K562 (cell line): ENCODE data around the gene PBX1. TPM values are rescaled to one million over a fixed set of nuclear protein-coding genes. Genes with fewer than 3 reads are reported as not detected.

ENCODE experiments used
- ATAC-seq: fragments of 200-7000 bp; cut with Tn5 transposase; 3 replicates; pipeline ENCODE4 v1.9.1; 2020; ENCODE audit warnings: moderate library complexity
- BruUV-seq: library from RNA; stranded (reverse); fragments of 400-500 nt; replicated peaks from 2 replicates; lab custom pipeline; 2021; lab: Mats Ljungman, UMichigan
- CTCF ChIA-PET: fragments of 300-600 bp; formaldehyde crosslinking; extraction: SDS; loops from one replicate; lab custom pipeline; 2021; ENCODE audit warnings: low intra/inter-chr PET ratio; lab: Yijun Ruan, JAX
- POLR2A ChIA-PET: fragments of 300-600, 350-650 bp; sonication (Branson Sonifier 250); formaldehyde crosslinking; extraction: SDS; loops from one replicate; lab custom pipeline; 2021; ENCODE audit warnings: antibody characterized with exemption, inconsistent platforms; lab: Yijun Ruan, JAX
- DNase-seq, 4 experiments: peaks; one replicate each; pipeline versions ENCODE4 v3.0.0 to v3.0.0-alpha.2; 2011 to 2018; ENCODE audit warnings: low spot score in 3 of 4, mixed read lengths in 3 of 4; ENCODE audit errors: extremely low read depth in 1 of 4
- FAIRE-seq: peaks from 2 replicates; lab custom pipeline; 2011; peaks lifted over from hg19 to GRCh38; lab: Jason Lieb, UNC
- H2AFZ ChIP-seq: 2 replicates; pipeline ENCODE4 v1.6.0; 2011; ENCODE audit warnings: low read depth, low read length, control low read depth, inconsistent platforms
- H3K27ac ChIP-seq: fragments of 200-600 bp; 3 replicates; pipeline ENCODE4 v1.8.0; 2011; ENCODE audit warnings: low read depth, mild to moderate bottlenecking, control low read depth, inconsistent platforms, low read length, moderate library complexity, mixed read lengths; ENCODE audit errors: extremely low read depth
- H3K27me3 ChIP-seq, 2 experiments: fragments of 300-600 bp in 1 of 2; 2 replicates in 1 of 2; 3 replicates in 1 of 2; pipeline versions ENCODE4 v1.6.0 to v1.8.0; 2011; ENCODE audit warnings: inconsistent platforms in 2 of 2, low read length in 2 of 2, mild to moderate bottlenecking in 1 of 2, mixed read lengths in 1 of 2, moderate library complexity in 1 of 2; ENCODE audit not compliant: control insufficient read depth in 2 of 2, insufficient read depth in 2 of 2
- H3K36me3 ChIP-seq: fragments of 300-600 bp; 3 replicates; pipeline ENCODE4 v1.8.0; 2011; ENCODE audit warnings: mild to moderate bottlenecking, low read length, inconsistent platforms; ENCODE audit not compliant: control insufficient read depth, insufficient read depth
- H3K4me1 ChIP-seq, 2 experiments: fragments of 200-600 bp in 1 of 2; replicated peaks in 1 of 2; 2 replicates in 1 of 2; 3 replicates in 1 of 2; pipeline versions ENCODE4 v1.5.1 to v1.8.0; 2011; ENCODE audit warnings: inconsistent platforms in 2 of 2, low read length in 2 of 2, mild to moderate bottlenecking in 1 of 2, mixed read lengths in 1 of 2, moderate library complexity in 1 of 2; ENCODE audit not compliant: control insufficient read depth in 2 of 2, insufficient read depth in 2 of 2
- H3K4me2 ChIP-seq: 2 replicates; pipeline ENCODE4 v1.6.1; 2011; ENCODE audit warnings: low read length, control low read depth, inconsistent platforms, mixed read lengths; ENCODE audit not compliant: insufficient read depth
- H3K4me3 ChIP-seq: fragments of 200-600 bp; sonication (generic), shearing (Covaris generic); 2 replicates; pipeline ENCODE4 v1.5.1; 2016; ENCODE audit warnings: control low read depth, inconsistent platforms
- H3K79me2 ChIP-seq: fragments of 200-600 bp; 3 replicates; pipeline ENCODE4 v1.8.0; 2011; ENCODE audit warnings: low read length, inconsistent platforms; ENCODE audit not compliant: control insufficient read depth, insufficient read depth
- H3K9ac ChIP-seq, 2 experiments: 2 replicates each; pipeline versions ENCODE4 v1.6.0 to v1.6.1; 2011; ENCODE audit warnings: low read depth in 2 of 2, low read length in 2 of 2, control low read depth in 1 of 2, inconsistent platforms in 1 of 2, mild to moderate bottlenecking in 1 of 2, mixed read lengths in 1 of 2; ENCODE audit not compliant: insufficient read depth in 1 of 2
- H3K9me1 ChIP-seq: one replicate; pipeline ENCODE4 v1.6.0; 2011; ENCODE audit warnings: inconsistent platforms, mild to moderate bottlenecking, low read length, moderate library complexity; ENCODE audit not compliant: control insufficient read depth, insufficient read depth
- H3K9me3 ChIP-seq: replicated peaks from 2 replicates; pipeline ENCODE4 v1.5.1; 2011; ENCODE audit warnings: low read depth, low read length, inconsistent platforms; ENCODE audit not compliant: control insufficient read depth, insufficient read depth
- H4K20me1 ChIP-seq: replicated peaks from 2 replicates; pipeline ENCODE4 v1.6.1; 2011; ENCODE audit warnings: low read length, inconsistent platforms, mixed read lengths; ENCODE audit not compliant: control insufficient read depth, insufficient read depth
- FOXA1 ChIP-seq: fragments of 450-650 bp; IDR thresholded peaks from 2 replicates; pipeline ENCODE4 v1.6.1; 2016; ENCODE audit warnings: mild to moderate bottlenecking, borderline replicate concordance
- PRMT5 ChIP-seq: sonication (generic); formaldehyde crosslinking; IDR thresholded peaks from 2 replicates; pipeline ENCODE4 v1.5.0; 2020; ENCODE audit warnings: missing genetic modification reagents
- RCOR1 ChIP-seq, 2 experiments: IDR thresholded peaks; 2 replicates each; pipeline ENCODE4 v1.6.1; 2012; ENCODE audit warnings: low read depth in 2 of 2, low read length in 2 of 2, borderline replicate concordance in 1 of 2, improper control_type of control experiment in 1 of 2
- ZNF24 ChIP-seq: fragments of 450-650 bp; IDR thresholded peaks from 2 replicates; pipeline ENCODE4 v1.6.1; 2016
- ZNF77 ChIP-seq: fragments of 250-450 bp; sonication (Bioruptor Pico); IDR thresholded peaks from 2 replicates; pipeline ENCODE4 v1.5.0; 2020
- WGBS: fragments of 100-300 bp; shearing (Covaris generic); methylation state at CpG from one replicate; pipeline ENCODE4 v1.1.6; 2016; ENCODE audit warnings: low coverage, mixed read lengths; ENCODE audit not compliant: insufficient coverage; ENCODE audit errors: missing lambda C conversion rate; 5-methylcytosine and 5-hydroxymethylcytosine counted together
- in situ Hi-C: fragments of 300-500 bp; cut with MboI; formaldehyde crosslinking; loops from 4 replicates; pipeline ENCODE4 v1.15.0; 2018; ENCODE audit warnings: inconsistent platforms, mixed read lengths
- intact Hi-C: fragments of 100-400 bp; cut with micrococcal nuclease; formaldehyde crosslinking; loops from 2 replicates; pipeline ENCODE4 v1.14.2; 2022
- polyA plus RNA-seq, 8 experiments: library from polyadenylated mRNA; depleted of rRNA in 4 of 8; stranded (reverse) in 5 of 8; unstranded in 3 of 8; fragments of >200 nt; fragmentation: Nextera tagmentation in 2 of 8; fragmentation: Illumina TruSeq in 1 of 8; extraction: Ambion mirVana in 2 of 8; extraction: Trizol in 1 of 8; gene quantifications; 2 replicates each; pipeline versions ENCODE4 v1.2.1 to v1.2.3, GENCODE V29; 2011 to 2014; ENCODE audit warnings: inconsistent platforms in 1 of 8, missing spikeins in 1 of 8
- total RNA-seq, 7 experiments: library from RNA; depleted of rRNA in 6 of 7; stranded (reverse); fragments of >200 nt in 6 of 7; fragmentation: Illumina TruSeq in 2 of 7; extraction: Trizol in 2 of 7; gene quantifications; 2 replicates each; pipeline versions ENCODE4 v1.2.1 to v1.2.3, GENCODE V29; 2011 to 2021; ENCODE audit warnings: low replicate concordance in 1 of 7
- TF ChIP-seq, protein P1 (sequence below): fragments of 450-650 bp; IDR thresholded peaks from 2 replicates; pipeline ENCODE4 v1.6.1; 2016; ENCODE audit warnings: mild to moderate bottlenecking, moderate library complexity
- TF ChIP-seq, protein P2 (sequence below): IDR thresholded peaks from 2 replicates; pipeline ENCODE4 v1.6.1; 2011; ENCODE audit not compliant: insufficient read length; ENCODE audit errors: extremely low read depth

Gene PBX1
- total and polyA plus RNA-seq, 9 of the 15 experiments (the other 6 are each of a cell fraction or from before 2014, with no cell fraction given), result 0.03 to 0.62 (median 0.17) TPM

DNA sequence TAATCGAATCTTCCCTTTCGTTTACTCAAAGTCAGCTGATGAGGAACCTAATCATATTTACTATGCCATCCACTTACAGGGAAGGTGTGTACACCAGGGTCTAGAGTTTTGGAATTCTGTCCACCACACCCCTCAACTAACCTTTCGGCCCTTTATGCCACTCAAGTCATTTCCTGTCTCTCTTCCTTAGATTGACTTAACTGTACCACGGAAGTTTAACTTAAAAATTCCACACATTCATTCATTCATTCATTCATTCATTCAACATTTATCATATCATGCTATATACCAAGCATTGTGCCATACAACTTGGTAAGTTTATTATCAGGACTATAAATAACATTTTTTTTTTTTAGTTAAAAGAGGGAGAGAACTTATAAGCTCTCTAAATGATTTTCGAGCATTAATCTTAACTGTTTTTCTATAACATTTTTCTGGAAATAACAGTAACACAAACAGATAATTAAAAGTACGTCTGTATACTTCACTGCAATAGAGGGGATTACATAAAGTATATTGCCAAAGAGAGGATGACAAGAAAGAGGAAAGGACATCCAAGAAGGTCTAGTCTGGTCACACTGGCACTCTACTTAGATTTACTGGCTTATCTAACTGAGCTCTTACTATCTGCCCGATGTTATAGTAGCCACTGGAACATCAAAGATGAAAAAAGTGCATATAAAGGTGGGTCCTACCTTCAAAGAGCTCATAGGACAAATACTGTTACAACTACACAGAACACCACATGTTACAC is 243.7 kb downstream of the PBX1 start:
- in situ Hi-C loops, result no loop called here
- CTCF ChIA-PET, result no interaction called here

More for the DNA sequence above, 243.7 kb downstream of the PBX1 start:
- no peaks in the 10 kb centered on the region for H4K20me1 ChIP-seq
- peaks cover 0 to 5% of the 10 kb centered on the region in 2 experiments; a peak in 4 of 5 replicates for H3K27me3 ChIP-seq
- intact Hi-C loops, result no loop called here
- DNase-seq, result no peak
- H3K9me3 ChIP-seq, result no peaks in the 10 kb centered on the region
- H3K4me2 ChIP-seq, result no peak overlapping the region
- no peak for TF ChIP-seq RCOR1 (IDR thresholded peaks at IDR 0.05; ENCODE audit: borderline replicate concordance in 1 of 2, low read depth in 2 of 2, low read length in 2 of 2)
- TF ChIP-seq ZNF77 (CRISPR knock-in tag), result no peak
- TF ChIP-seq, protein P1, sequence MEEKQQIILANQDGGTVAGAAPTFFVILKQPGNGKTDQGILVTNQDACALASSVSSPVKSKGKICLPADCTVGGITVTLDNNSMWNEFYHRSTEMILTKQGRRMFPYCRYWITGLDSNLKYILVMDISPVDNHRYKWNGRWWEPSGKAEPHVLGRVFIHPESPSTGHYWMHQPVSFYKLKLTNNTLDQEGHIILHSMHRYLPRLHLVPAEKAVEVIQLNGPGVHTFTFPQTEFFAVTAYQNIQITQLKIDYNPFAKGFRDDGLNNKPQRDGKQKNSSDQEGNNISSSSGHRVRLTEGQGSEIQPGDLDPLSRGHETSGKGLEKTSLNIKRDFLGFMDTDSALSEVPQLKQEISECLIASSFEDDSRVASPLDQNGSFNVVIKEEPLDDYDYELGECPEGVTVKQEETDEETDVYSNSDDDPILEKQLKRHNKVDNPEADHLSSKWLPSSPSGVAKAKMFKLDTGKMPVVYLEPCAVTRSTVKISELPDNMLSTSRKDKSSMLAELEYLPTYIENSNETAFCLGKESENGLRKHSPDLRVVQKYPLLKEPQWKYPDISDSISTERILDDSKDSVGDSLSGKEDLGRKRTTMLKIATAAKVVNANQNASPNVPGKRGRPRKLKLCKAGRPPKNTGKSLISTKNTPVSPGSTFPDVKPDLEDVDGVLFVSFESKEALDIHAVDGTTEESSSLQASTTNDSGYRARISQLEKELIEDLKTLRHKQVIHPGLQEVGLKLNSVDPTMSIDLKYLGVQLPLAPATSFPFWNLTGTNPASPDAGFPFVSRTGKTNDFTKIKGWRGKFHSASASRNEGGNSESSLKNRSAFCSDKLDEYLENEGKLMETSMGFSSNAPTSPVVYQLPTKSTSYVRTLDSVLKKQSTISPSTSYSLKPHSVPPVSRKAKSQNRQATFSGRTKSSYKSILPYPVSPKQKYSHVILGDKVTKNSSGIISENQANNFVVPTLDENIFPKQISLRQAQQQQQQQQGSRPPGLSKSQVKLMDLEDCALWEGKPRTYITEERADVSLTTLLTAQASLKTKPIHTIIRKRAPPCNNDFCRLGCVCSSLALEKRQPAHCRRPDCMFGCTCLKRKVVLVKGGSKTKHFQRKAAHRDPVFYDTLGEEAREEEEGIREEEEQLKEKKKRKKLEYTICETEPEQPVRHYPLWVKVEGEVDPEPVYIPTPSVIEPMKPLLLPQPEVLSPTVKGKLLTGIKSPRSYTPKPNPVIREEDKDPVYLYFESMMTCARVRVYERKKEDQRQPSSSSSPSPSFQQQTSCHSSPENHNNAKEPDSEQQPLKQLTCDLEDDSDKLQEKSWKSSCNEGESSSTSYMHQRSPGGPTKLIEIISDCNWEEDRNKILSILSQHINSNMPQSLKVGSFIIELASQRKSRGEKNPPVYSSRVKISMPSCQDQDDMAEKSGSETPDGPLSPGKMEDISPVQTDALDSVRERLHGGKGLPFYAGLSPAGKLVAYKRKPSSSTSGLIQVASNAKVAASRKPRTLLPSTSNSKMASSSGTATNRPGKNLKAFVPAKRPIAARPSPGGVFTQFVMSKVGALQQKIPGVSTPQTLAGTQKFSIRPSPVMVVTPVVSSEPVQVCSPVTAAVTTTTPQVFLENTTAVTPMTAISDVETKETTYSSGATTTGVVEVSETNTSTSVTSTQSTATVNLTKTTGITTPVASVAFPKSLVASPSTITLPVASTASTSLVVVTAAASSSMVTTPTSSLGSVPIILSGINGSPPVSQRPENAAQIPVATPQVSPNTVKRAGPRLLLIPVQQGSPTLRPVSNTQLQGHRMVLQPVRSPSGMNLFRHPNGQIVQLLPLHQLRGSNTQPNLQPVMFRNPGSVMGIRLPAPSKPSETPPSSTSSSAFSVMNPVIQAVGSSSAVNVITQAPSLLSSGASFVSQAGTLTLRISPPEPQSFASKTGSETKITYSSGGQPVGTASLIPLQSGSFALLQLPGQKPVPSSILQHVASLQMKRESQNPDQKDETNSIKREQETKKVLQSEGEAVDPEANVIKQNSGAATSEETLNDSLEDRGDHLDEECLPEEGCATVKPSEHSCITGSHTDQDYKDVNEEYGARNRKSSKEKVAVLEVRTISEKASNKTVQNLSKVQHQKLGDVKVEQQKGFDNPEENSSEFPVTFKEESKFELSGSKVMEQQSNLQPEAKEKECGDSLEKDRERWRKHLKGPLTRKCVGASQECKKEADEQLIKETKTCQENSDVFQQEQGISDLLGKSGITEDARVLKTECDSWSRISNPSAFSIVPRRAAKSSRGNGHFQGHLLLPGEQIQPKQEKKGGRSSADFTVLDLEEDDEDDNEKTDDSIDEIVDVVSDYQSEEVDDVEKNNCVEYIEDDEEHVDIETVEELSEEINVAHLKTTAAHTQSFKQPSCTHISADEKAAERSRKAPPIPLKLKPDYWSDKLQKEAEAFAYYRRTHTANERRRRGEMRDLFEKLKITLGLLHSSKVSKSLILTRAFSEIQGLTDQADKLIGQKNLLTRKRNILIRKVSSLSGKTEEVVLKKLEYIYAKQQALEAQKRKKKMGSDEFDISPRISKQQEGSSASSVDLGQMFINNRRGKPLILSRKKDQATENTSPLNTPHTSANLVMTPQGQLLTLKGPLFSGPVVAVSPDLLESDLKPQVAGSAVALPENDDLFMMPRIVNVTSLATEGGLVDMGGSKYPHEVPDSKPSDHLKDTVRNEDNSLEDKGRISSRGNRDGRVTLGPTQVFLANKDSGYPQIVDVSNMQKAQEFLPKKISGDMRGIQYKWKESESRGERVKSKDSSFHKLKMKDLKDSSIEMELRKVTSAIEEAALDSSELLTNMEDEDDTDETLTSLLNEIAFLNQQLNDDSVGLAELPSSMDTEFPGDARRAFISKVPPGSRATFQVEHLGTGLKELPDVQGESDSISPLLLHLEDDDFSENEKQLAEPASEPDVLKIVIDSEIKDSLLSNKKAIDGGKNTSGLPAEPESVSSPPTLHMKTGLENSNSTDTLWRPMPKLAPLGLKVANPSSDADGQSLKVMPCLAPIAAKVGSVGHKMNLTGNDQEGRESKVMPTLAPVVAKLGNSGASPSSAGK, result no peak
- no peak for TF ChIP-seq FOXA1
- TF ChIP-seq, protein P2, sequence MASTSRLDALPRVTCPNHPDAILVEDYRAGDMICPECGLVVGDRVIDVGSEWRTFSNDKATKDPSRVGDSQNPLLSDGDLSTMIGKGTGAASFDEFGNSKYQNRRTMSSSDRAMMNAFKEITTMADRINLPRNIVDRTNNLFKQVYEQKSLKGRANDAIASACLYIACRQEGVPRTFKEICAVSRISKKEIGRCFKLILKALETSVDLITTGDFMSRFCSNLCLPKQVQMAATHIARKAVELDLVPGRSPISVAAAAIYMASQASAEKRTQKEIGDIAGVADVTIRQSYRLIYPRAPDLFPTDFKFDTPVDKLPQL, result no peak
- peak; percentile 74; the same call in 1 of the 2 replicates for TF ChIP-seq ZNF24
- TF ChIP-seq PRMT5 (CRISPR knock-in tag), result no peak
- no peak overlapping the region for H2AFZ ChIP-seq
- BruUV-seq, result no TSS peak
- H3K79me2 ChIP-seq, result no peaks in the 10 kb centered on the region
- POLR2A ChIA-PET, result no interaction called here
- H3K4me3 ChIP-seq, result no peak overlapping the region
- no peak overlapping the region for H3K9ac ChIP-seq
- no peak for FAIRE-seq
- H3K36me3 ChIP-seq, result no peaks in the 10 kb centered on the region
- no peak for ATAC-seq
- no peaks in the 10 kb centered on the region; a peak in 1 of 5 replicates for H3K4me1 ChIP-seq
- no peak overlapping the region for H3K27ac ChIP-seq
- H3K9me1 ChIP-seq, result no peaks in the 10 kb centered on the region
- under 1% methylated on average over 7 of the region's 7 CpGs for WGBS
